Effector memory CD8-positive, alpha-beta T cell (primary cell): Measurements from ENCODE around the gene HTRA3.
"Not testable (repeated sequence)": the region's sequence is repeated elsewhere in the genome, so short reads cannot be mapped to it uniquely, and the experiment has no call there.

ENCODE experiments used
- ATAC-seq: fragments of 150-1000 bp; cut with Tn5 transposase; replicated peaks from 2 replicates; pipeline ENCODE4 v1.10.0; 2021; ENCODE audit warnings: mild to moderate bottlenecking, moderate library complexity
- DNase-seq, 3 experiments: peaks; one replicate each; pipeline ENCODE4 v3.0.0; 2021
- H3K27ac Mint-ChIP-seq, 2 donors: one replicate each; pipeline ENCODE4 v1.8.0; 2022; ENCODE audit warnings: mild to moderate bottlenecking in 2 of 2, mixed read lengths in 2 of 2, moderate library complexity in 2 of 2
- H3K27me3 Mint-ChIP-seq, 2 donors: one replicate each; pipeline ENCODE4 v1.8.0; 2022; ENCODE audit warnings: mixed read lengths in 2 of 2
- H3K36me3 Mint-ChIP-seq: one replicate; pipeline ENCODE4 v1.8.0; 2022; ENCODE audit warnings: mild to moderate bottlenecking, moderate library complexity, mixed read lengths; ENCODE audit not compliant: insufficient read depth
- H3K4me1 Mint-ChIP-seq, 2 donors: one replicate each; pipeline ENCODE4 v1.8.0; 2022; ENCODE audit warnings: low read depth in 2 of 2, mixed read lengths in 2 of 2
- H3K4me3 Mint-ChIP-seq, 2 donors: one replicate each; pipeline ENCODE4 v1.8.0; 2022; ENCODE audit warnings: mild to moderate bottlenecking in 2 of 2, mixed read lengths in 2 of 2, moderate library complexity in 2 of 2
- H3K9me3 Mint-ChIP-seq, 2 donors: one replicate each; pipeline ENCODE4 v1.8.0; 2022; ENCODE audit warnings: mixed read lengths in 2 of 2

Gene HTRA3

GRCh38 chr4:8340781-8341241 lies 71.3 kb downstream of the HTRA3 start:
- no peak for ATAC-seq
- DNase-seq, result no peak
- Mint-ChIP-seq H3K9me3 (peaks cover 0 to 1% of the 10 kb centered on the region in 2 donors), H3K27me3 (peaks cover 13 to 51% of the 10 kb centered on the region in 2 donors), H3K27ac (no peak overlapping the region), H3K4me3 (no peak overlapping the region), H3K4me1 (no peaks in the 10 kb centered on the region), H3K36me3 (no peaks in the 10 kb centered on the region)

- peaks cover 18 to 56% of the 10 kb centered on the region in 2 donors for H3K27me3 Mint-ChIP-seq
- not testable (repeated sequence) for H3K9me3 Mint-ChIP-seq, ATAC-seq, H3K4me3 Mint-ChIP-seq, H3K4me1 Mint-ChIP-seq, DNase-seq, H3K27ac Mint-ChIP-seq, H3K36me3 Mint-ChIP-seq
These were observed 71.7 kb downstream of the HTRA3 start for GRCh38 chr4:8341281-8341680.

GRCh38 chr4:8341691-8342090 lies 72.1 kb downstream of the HTRA3 start:
- no peak overlapping the region for H3K4me3 Mint-ChIP-seq
- no peak overlapping the region for H3K27ac Mint-ChIP-seq
- no peaks in the 10 kb centered on the region for H3K9me3 Mint-ChIP-seq
- peaks cover 19 to 57% of the 10 kb centered on the region in 2 donors for H3K27me3 Mint-ChIP-seq
- no peaks in the 10 kb centered on the region for H3K4me1 Mint-ChIP-seq
- ATAC-seq, result no peak
- no peak for DNase-seq
- no peaks in the 10 kb centered on the region for H3K36me3 Mint-ChIP-seq

GRCh38 chr4:8342651-8343261 lies 73.2 kb downstream of the HTRA3 start:
- DNase-seq, result no peak
- Mint-ChIP-seq H3K36me3 (no peaks in the 10 kb centered on the region), H3K4me1 (no peaks in the 10 kb centered on the region), H3K27ac (no peak overlapping the region), H3K27me3 (peaks cover 16 to 58% of the 10 kb centered on the region in 2 donors), H3K9me3 (no peaks in the 10 kb centered on the region), H3K4me3 (no peak overlapping the region)
- ATAC-seq, result no peak

- Mint-ChIP-seq H3K4me1 (no peaks in the 10 kb centered on the region), H3K27ac (no peak overlapping the region), H3K36me3 (no peaks in the 10 kb centered on the region), H3K27me3 (peaks cover 16 to 64% of the 10 kb centered on the region in 2 donors), H3K9me3 (no peaks in the 10 kb centered on the region), H3K4me3 (no peak overlapping the region)
- ATAC-seq, result no peak
- no peak for DNase-seq
These were observed 73.9 kb downstream of the HTRA3 start for GRCh38 chr4:8343262-8343966.

- no peak overlapping the region for H3K27ac Mint-ChIP-seq
- no peak for ATAC-seq
- no peaks in the 10 kb centered on the region for H3K4me1 Mint-ChIP-seq
- no peak overlapping the region for H3K4me3 Mint-ChIP-seq
- H3K27me3 Mint-ChIP-seq, result peaks cover 16 to 64% of the 10 kb centered on the region in 2 donors
- no peak for DNase-seq
- no peaks in the 10 kb centered on the region for H3K9me3 Mint-ChIP-seq
- no peaks in the 10 kb centered on the region for H3K36me3 Mint-ChIP-seq
These were observed 74.4 kb downstream of the HTRA3 start for GRCh38 chr4:8343967-8344331.

GRCh38 chr4:8344377-8344776 lies 74.8 kb downstream of the HTRA3 start:
- no peaks in the 10 kb centered on the region for H3K36me3 Mint-ChIP-seq
- ATAC-seq (no peak), DNase-seq (no peak)
- no peak overlapping the region for H3K4me3 Mint-ChIP-seq
- H3K9me3 Mint-ChIP-seq, result no peaks in the 10 kb centered on the region
- H3K27ac Mint-ChIP-seq, result no peak overlapping the region
- H3K4me1 Mint-ChIP-seq, result no peaks in the 10 kb centered on the region
- peaks cover 16 to 66% of the 10 kb centered on the region in 2 donors for H3K27me3 Mint-ChIP-seq

- Mint-ChIP-seq H3K27ac (no peak overlapping the region), H3K4me1 (no peaks in the 10 kb centered on the region), H3K4me3 (no peak overlapping the region), H3K36me3 (no peaks in the 10 kb centered on the region), H3K27me3 (peaks cover 16 to 73% of the 10 kb centered on the region in 2 donors), H3K9me3 (no peaks in the 10 kb centered on the region)
- DNase-seq (no peak), ATAC-seq (no peak)
These were observed 75.7 kb downstream of the HTRA3 start for GRCh38 chr4:8345053-8345945.

- H3K36me3 Mint-ChIP-seq, result no peaks in the 10 kb centered on the region
- no peaks in the 10 kb centered on the region for H3K9me3 Mint-ChIP-seq
- no peak for ATAC-seq
These were observed 76.6 kb downstream of the HTRA3 start for GRCh38 chr4:8345946-8346814.

GRCh38 chr4:8346838-8347605 lies 77.5 kb downstream of the HTRA3 start:
- H3K36me3 Mint-ChIP-seq, result no peaks in the 10 kb centered on the region

More at GRCh38 chr4:8345946-8346814, 76.6 kb downstream of the HTRA3 start:
- Mint-ChIP-seq H3K4me3 (no peak overlapping the region), H3K4me1 (no peaks in the 10 kb centered on the region), H3K27ac (no peak overlapping the region), H3K27me3 (peaks cover 16 to 76% of the 10 kb centered on the region in 2 donors)
- DNase-seq, result no peak

GRCh38 chr4:8347660-8348059 lies 78.1 kb downstream of the HTRA3 start:
- H3K27me3 Mint-ChIP-seq, result peaks cover 10 to 63% of the 10 kb centered on the region in 2 donors

More at GRCh38 chr4:8346838-8347605, 77.5 kb downstream of the HTRA3 start:
- no peak overlapping the region for H3K4me3 Mint-ChIP-seq
- H3K27me3 Mint-ChIP-seq, result peaks cover 11 to 69% of the 10 kb centered on the region in 2 donors
- no peaks in the 10 kb centered on the region for H3K4me1 Mint-ChIP-seq
- ATAC-seq (no peak), DNase-seq (no peak)
- no peaks in the 10 kb centered on the region for H3K9me3 Mint-ChIP-seq
- no peak overlapping the region for H3K27ac Mint-ChIP-seq

GRCh38 chr4:8348071-8348470 lies 78.5 kb downstream of the HTRA3 start:
- Mint-ChIP-seq H3K9me3 (no peaks in the 10 kb centered on the region), H3K27me3 (peaks cover 10 to 60% of the 10 kb centered on the region in 2 donors), H3K36me3 (no peaks in the 10 kb centered on the region), H3K4me1 (no peaks in the 10 kb centered on the region), H3K27ac (no peak overlapping the region), H3K4me3 (no peak overlapping the region)
- DNase-seq, result no peak
- no peak for ATAC-seq

More at GRCh38 chr4:8347660-8348059, 78.1 kb downstream of the HTRA3 start:
- ATAC-seq (no peak), DNase-seq (no peak)
- Mint-ChIP-seq H3K4me1 (no peaks in the 10 kb centered on the region), H3K4me3 (no peak overlapping the region), H3K27ac (no peak overlapping the region), H3K36me3 (no peaks in the 10 kb centered on the region), H3K9me3 (no peaks in the 10 kb centered on the region)
